Esophagus muscularis mucosa (tissue), 4 donors: ENCODE data around the gene B9D1. TPM values are rescaled to one million over a fixed set of nuclear protein-coding genes. Genes with fewer than 3 reads are reported as not detected.
A peak's percentile ranks its signal among the peaks of the same experiment; 100 is the strongest.

Experiments
- DNase-seq: peaks from one replicate; pipeline ENCODE4 v3.0.0-alpha.2; 2017; ENCODE audit errors: extremely low spot score
- H3K27ac ChIP-seq, 4 donors: fragments of 200-600 bp; sonication (generic); replicated peaks in 1 of 4; 1 replicate in 3 of 4; 2 replicates in 1 of 4; pipeline ENCODE4 v1.5.1; 2016 to 2019; ENCODE audit warnings: mild to moderate bottlenecking in 1 of 4
- H3K27me3 ChIP-seq, 4 donors: fragments of 200-600 bp; sonication (generic); one replicate each; pipeline versions ENCODE4 v1.5.1 to v1.6.0; 2016 to 2019
- H3K36me3 ChIP-seq, 4 donors: fragments of 200-600 bp; sonication (generic); one replicate each; pipeline ENCODE4 v1.5.1; 2016 to 2019
- H3K4me1 ChIP-seq, 4 donors: fragments of 200-600 bp; sonication (generic); one replicate each; pipeline ENCODE4 v1.5.1; 2016 to 2019
- H3K4me3 ChIP-seq, 4 donors: fragments of 200-600 bp; sonication (generic); 1 replicate in 2 of 4; 2 replicates in 2 of 4; pipeline ENCODE4 v1.5.1; 2016 to 2019; ENCODE audit warnings: mild to moderate bottlenecking in 4 of 4, moderate library complexity in 1 of 4
- H3K9me3 ChIP-seq, 4 donors: fragments of 200-600 bp; sonication (generic); 1 replicate in 3 of 4; 2 replicates in 1 of 4; pipeline ENCODE4 v1.5.1; 2016 to 2019
- EP300 ChIP-seq: sonication (generic); formaldehyde crosslinking; IDR thresholded peaks from one replicate; pipeline ENCODE4 v1.6.1; 2017; ENCODE audit warnings: antibody characterized with exemption
- POLR2A ChIP-seq: fragments of 450-650 bp; IDR thresholded peaks from one replicate; pipeline ENCODE4 v1.6.1; 2017; ENCODE audit warnings: antibody characterized with exemption, moderate library complexity, mild to moderate bottlenecking, low read depth
- POLR2AphosphoS5 ChIP-seq, 2 donors: sonication (generic); formaldehyde crosslinking; IDR thresholded peaks; one replicate each; pipeline ENCODE4 v1.6.1; 2017; ENCODE audit warnings: antibody characterized with exemption in 2 of 2
- WGBS: methylation state at CpG from one replicate; pipeline ENCODE4 v1.1.5; 2018; 5-methylcytosine and 5-hydroxymethylcytosine counted together
- intact Hi-C: fragments of 100-400 bp; cut with DNase I; formaldehyde crosslinking; loops from one replicate; pipeline ENCODE4 v1.15.1; 2023
- total RNA-seq, 4 donors: library from RNA; depleted of rRNA; stranded (reverse); fragments of >200 nt; gene quantifications; one replicate each; pipeline versions ENCODE4 v1.1.0 to v1.2.1, GENCODE V29; 2016
- TF ChIP-seq, protein P1 (sequence below), 3 experiments: fragments of 200-600 bp in 2 of 3; fragments of 450-650 bp in 1 of 3; sonication (generic) in 2 of 3; IDR thresholded peaks; one replicate each; pipeline ENCODE4 v1.5.1; 2017 to 2019; ENCODE audit warnings: antibody characterized with exemption in 3 of 3, mild to moderate bottlenecking in 2 of 3, moderate library complexity in 1 of 3

The B9D1 gene
- total RNA-seq, 4 donors from 2014 or later, result 9.5 to 13.8 (median 9.9) TPM

DNA sequence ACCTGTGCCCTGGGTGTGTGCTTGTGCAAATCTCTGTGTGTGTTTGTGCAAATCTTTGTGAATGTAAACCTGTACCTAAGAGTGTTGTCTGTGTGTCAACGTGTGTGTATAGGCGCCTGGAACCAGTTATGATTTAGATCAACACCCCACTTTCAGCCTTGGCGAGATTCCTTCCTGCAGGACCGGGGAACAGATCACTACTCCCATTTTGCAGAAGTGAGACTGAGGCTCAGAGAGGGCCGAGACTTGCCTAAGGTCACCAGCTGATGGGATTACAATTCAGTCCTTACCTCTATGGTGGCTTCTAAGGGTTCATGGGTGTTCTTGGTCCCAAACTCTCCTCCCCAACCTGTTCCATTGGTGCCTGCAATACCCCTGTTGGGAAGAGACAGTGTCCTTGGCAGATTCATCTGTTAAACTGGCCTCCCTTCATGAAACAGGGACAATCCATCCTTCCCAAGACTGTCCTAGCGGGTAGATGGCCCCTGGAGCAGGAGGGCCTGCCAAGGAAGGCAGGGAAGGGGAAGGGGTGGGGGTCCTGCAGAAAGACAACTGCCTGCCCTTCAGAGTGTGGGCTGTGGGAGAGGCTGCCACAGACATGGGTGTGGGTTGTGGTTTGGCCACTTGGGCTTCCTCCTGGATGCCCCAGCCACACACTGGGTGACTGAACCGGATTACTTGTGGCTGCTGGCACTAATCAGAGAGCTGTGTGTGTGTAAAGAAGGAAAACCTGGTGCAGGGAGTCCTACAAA, 8.9 kb upstream of the B9D1 start:
- DNase-seq, result no peak

GRCh38 chr17:19370493-19370960, 8.0 kb upstream of the B9D1 start:
- no peak overlapping the region for H3K27ac ChIP-seq
- 58% methylated on average over 6 of the region's 7 CpGs for WGBS
- DNase-seq, result no peak

More for the DNA sequence above, 8.9 kb upstream of the B9D1 start:
- no peaks in the 10 kb centered on the region for H3K27me3 ChIP-seq
- H3K36me3 ChIP-seq, result no peaks in the 10 kb centered on the region
- peaks cover 14 to 21% (median 17%) of the 10 kb centered on the region in 4 donors for H3K4me1 ChIP-seq
- intact Hi-C loops, result no loop called here
- no peak for TF ChIP-seq POLR2A
- TF ChIP-seq, protein P1, sequence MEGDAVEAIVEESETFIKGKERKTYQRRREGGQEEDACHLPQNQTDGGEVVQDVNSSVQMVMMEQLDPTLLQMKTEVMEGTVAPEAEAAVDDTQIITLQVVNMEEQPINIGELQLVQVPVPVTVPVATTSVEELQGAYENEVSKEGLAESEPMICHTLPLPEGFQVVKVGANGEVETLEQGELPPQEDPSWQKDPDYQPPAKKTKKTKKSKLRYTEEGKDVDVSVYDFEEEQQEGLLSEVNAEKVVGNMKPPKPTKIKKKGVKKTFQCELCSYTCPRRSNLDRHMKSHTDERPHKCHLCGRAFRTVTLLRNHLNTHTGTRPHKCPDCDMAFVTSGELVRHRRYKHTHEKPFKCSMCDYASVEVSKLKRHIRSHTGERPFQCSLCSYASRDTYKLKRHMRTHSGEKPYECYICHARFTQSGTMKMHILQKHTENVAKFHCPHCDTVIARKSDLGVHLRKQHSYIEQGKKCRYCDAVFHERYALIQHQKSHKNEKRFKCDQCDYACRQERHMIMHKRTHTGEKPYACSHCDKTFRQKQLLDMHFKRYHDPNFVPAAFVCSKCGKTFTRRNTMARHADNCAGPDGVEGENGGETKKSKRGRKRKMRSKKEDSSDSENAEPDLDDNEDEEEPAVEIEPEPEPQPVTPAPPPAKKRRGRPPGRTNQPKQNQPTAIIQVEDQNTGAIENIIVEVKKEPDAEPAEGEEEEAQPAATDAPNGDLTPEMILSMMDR (IDR thresholded peaks at IDR 0.05), result no peak
- TF ChIP-seq POLR2AphosphoS5 (IDR thresholded peaks at IDR 0.05), result no peak
- no peak for TF ChIP-seq EP300
- H3K4me3 ChIP-seq, result no peak overlapping the region
- 90% methylated on average over 7 of the region's 7 CpGs for WGBS
- no peak overlapping the region for H3K27ac ChIP-seq
- H3K9me3 ChIP-seq, result no peaks in the 10 kb centered on the region

GRCh38 chr17:19369846-19370492, 7.4 kb upstream of the B9D1 start:
- DNase-seq, result no peak
- Histone ChIP-seq H3K4me3 (no peak overlapping the region), H3K9me3 (no peaks in the 10 kb centered on the region), H3K27me3 (no peaks in the 10 kb centered on the region), H3K27ac (peak overlapping the region in 2 of 4 donors; percentile 9 to 14), H3K36me3 (no peaks in the 10 kb centered on the region), H3K4me1 (peaks cover 14 to 18% (median 15%) of the 10 kb centered on the region in 4 donors)
- 78% methylated on average over 11 of the region's 12 CpGs for WGBS
- TF ChIP-seq, protein P1 (IDR thresholded peaks at IDR 0.05), result no peak
- TF ChIP-seq POLR2A (no peak), EP300 (no peak), POLR2AphosphoS5 (IDR thresholded peaks at IDR 0.05) (no peak)
- intact Hi-C loops, result loop anchor here (10.0 kb wide), 2 partner anchors 135 to 395 kb away; no protein-coding TSS in a partner anchor

More at GRCh38 chr17:19370493-19370960, 8.0 kb upstream of the B9D1 start:
- Histone ChIP-seq H3K4me1 (peaks cover 14 to 18% (median 15%) of the 10 kb centered on the region in 4 donors), H3K27me3 (no peaks in the 10 kb centered on the region), H3K4me3 (no peak overlapping the region), H3K9me3 (no peaks in the 10 kb centered on the region), H3K36me3 (no peaks in the 10 kb centered on the region)
- intact Hi-C loops, result no loop called here
- TF ChIP-seq, protein P1 (IDR thresholded peaks at IDR 0.05), result no peak
- TF ChIP-seq POLR2AphosphoS5 (IDR thresholded peaks at IDR 0.05), result peak in 1 of 2 donors; percentile 8

DNA sequence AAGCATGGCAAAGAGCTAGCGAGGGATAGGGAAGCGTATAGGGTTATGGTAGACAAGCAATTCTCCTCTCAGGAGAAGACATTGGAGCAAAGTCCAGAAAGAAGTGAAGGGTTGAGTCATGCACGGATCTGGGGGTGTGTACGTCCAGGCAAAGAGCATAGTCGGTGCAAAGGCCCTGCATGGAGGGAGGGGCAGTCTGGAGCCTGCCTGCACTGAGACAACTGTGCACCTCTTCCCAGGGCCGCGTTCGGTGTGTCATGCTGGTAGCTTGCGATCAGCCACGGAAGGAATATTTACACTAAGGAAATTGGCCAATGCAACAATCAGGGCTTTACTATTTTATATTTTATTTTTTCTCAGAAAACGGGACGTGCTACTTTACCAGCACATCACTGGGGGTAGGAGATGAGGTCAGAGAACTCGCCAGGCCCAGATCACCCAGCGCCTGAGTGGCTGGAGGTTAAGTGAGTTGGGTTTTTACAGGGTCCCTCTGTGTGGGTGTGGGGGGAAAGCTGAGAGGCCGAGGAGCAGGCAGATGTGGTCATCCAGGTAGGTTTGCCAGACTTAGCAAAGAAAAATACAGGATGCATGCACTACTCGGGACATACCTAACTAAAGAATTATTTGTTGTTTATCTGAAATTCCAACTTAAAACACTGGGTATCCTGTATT, 6.7 kb upstream of the B9D1 start:
- no peak overlapping the region for H3K27ac ChIP-seq
- no peak for DNase-seq
- H3K4me1 ChIP-seq, result peaks cover 14 to 18% (median 15%) of the 10 kb centered on the region in 4 donors
- H3K27me3 ChIP-seq, result no peaks in the 10 kb centered on the region
- intact Hi-C loops, result loop anchor here (10.0 kb wide), 2 partner anchors 136 to 396 kb away; no protein-coding TSS in a partner anchor
- H3K9me3 ChIP-seq, result no peaks in the 10 kb centered on the region
- no peak overlapping the region for H3K4me3 ChIP-seq
- TF ChIP-seq POLR2A (no peak), POLR2AphosphoS5 (IDR thresholded peaks at IDR 0.05) (no peak), EP300 (no peak)
- TF ChIP-seq, protein P1 (IDR thresholded peaks at IDR 0.05), result no peak
- no peaks in the 10 kb centered on the region for H3K36me3 ChIP-seq
- 91% methylated on average over 16 of the region's 16 CpGs for WGBS
